Subcutaneous abdominal adipose tissue (tissue), 5 donors: ENCODE data around the gene ZFTA.
"Not testable (repeated sequence)": the region's sequence is repeated elsewhere in the genome, so short reads cannot be mapped to it uniquely, and the experiment has no call there.

ENCODE experiments used
- H3K27ac ChIP-seq: one replicate; pipeline ENCODE4 v1.7.0; 2013; ENCODE audit warnings: low read depth, mild to moderate bottlenecking, inconsistent platforms, low read length, moderate library complexity
- H3K27me3 ChIP-seq, 5 donors: one replicate each; pipeline ENCODE4 v1.7.0; 2013; ENCODE audit warnings: low read length in 5 of 5, inconsistent platforms in 1 of 5; ENCODE audit not compliant: control insufficient read depth in 5 of 5, insufficient read depth in 4 of 5
- H3K36me3 ChIP-seq, 5 donors: one replicate each; pipeline ENCODE4 v1.7.0; 2013; ENCODE audit warnings: low read length in 5 of 5; ENCODE audit not compliant: control insufficient read depth in 5 of 5, insufficient read depth in 5 of 5
- H3K4me1 ChIP-seq, 5 donors: one replicate each; pipeline ENCODE4 v1.7.0; 2013; ENCODE audit warnings: low read length in 5 of 5, mild to moderate bottlenecking in 3 of 5, moderate library complexity in 1 of 5; ENCODE audit not compliant: control insufficient read depth in 5 of 5, insufficient read depth in 5 of 5
- H3K4me3 ChIP-seq, 5 donors: one replicate each; pipeline ENCODE4 v1.7.0; 2013; ENCODE audit warnings: low read length in 5 of 5, low read depth in 1 of 5
- H3K9ac ChIP-seq, 5 donors: one replicate each; pipeline ENCODE4 v1.7.0; 2013; ENCODE audit warnings: low read length in 5 of 5, mild to moderate bottlenecking in 4 of 5, moderate library complexity in 3 of 5
- H3K9me3 ChIP-seq, 5 donors: one replicate each; pipeline ENCODE4 v1.7.0; 2013; ENCODE audit warnings: low read length in 5 of 5; ENCODE audit not compliant: control insufficient read depth in 5 of 5
- donor health status: healthy.
- donor health status: healthy.
- donor health status: healthy.
- donor health status: healthy.
- donor health status: healthy.

The ZFTA gene

GRCh38 chr11:63782749-63783148 lies 14.2 kb upstream of the ZFTA start:
- Histone ChIP-seq H3K27me3 (no peaks in the 10 kb centered on the region), H3K36me3 (no peaks in the 10 kb centered on the region), H3K9me3 (no peaks in the 10 kb centered on the region), H3K9ac (no peak overlapping the region), H3K27ac (no peak overlapping the region), H3K4me1 (peaks cover 0 to 15% (median 6%) of the 10 kb centered on the region in 5 donors), H3K4me3 (no peak overlapping the region)

GRCh38 chr11:63779039-63779438 lies 10.5 kb upstream of the ZFTA start:
- Histone ChIP-seq H3K27me3 (no peaks in the 10 kb centered on the region), H3K36me3 (no peaks in the 10 kb centered on the region), H3K9ac (no peak overlapping the region)

GRCh38 chr11:63775191-63775590 lies 6.6 kb upstream of the ZFTA start:
- Histone ChIP-seq H3K36me3 (no peaks in the 10 kb centered on the region), H3K9ac (no peak overlapping the region), H3K27ac (no peak overlapping the region), H3K9me3 (no peaks in the 10 kb centered on the region), H3K4me3 (no peak overlapping the region), H3K4me1 (peaks cover 0 to 14% (median 6%) of the 10 kb centered on the region in 5 donors), H3K27me3 (no peaks in the 10 kb centered on the region)

More at GRCh38 chr11:63779039-63779438, 10.5 kb upstream of the ZFTA start:
- Histone ChIP-seq H3K27ac (no peak overlapping the region), H3K9me3 (no peaks in the 10 kb centered on the region), H3K4me1 (peaks cover 0 to 12% (median 6%) of the 10 kb centered on the region in 5 donors), H3K4me3 (no peak overlapping the region)

- H3K27ac ChIP-seq, H3K27me3 ChIP-seq, H3K9me3 ChIP-seq, H3K4me3 ChIP-seq, H3K9ac ChIP-seq, H3K36me3 ChIP-seq: not testable (repeated sequence)
- H3K4me1 ChIP-seq: peaks cover 3 to 29% (median 22%) of the 10 kb centered on the region in 5 donors
Measured at GRCh38 chr11:63771741-63772318, 3.3 kb upstream of the ZFTA start.

GRCh38 chr11:63770763-63771162 lies 2.2 kb upstream of the ZFTA start:
- peaks cover 3 to 34% (median 32%) of the 10 kb centered on the region in 5 donors for H3K4me1 ChIP-seq
- H3K27ac ChIP-seq: peak overlapping the region; percentile 63
- H3K9me3 ChIP-seq: no peaks in the 10 kb centered on the region
- H3K9ac ChIP-seq: no peak overlapping the region
- no peak overlapping the region for H3K4me3 ChIP-seq
- no peaks in the 10 kb centered on the region for H3K27me3 ChIP-seq
- no peaks in the 10 kb centered on the region for H3K36me3 ChIP-seq

GRCh38 chr11:63769714-63770455 lies 1.3 kb upstream of the ZFTA start:
- Histone ChIP-seq H3K36me3 (peaks cover 0 to 3% (median 0%) of the 10 kb centered on the region in 5 donors), H3K4me3 (peak overlapping the region; percentile 48 to 81 (median 64)), H3K9ac (peak overlapping the region in 4 of 5 donors; percentile 30 to 72 (median 63)), H3K27ac (peak overlapping the region; percentile 63), H3K9me3 (no peaks in the 10 kb centered on the region), H3K4me1 (peaks cover 3 to 43% (median 40%) of the 10 kb centered on the region in 5 donors), H3K27me3 (no peaks in the 10 kb centered on the region)

GRCh38 chr11:63769042-63769713 lies 603 bp upstream of the ZFTA start:
- H3K27me3 ChIP-seq: no peaks in the 10 kb centered on the region
- peaks cover 0 to 5% (median 3%) of the 10 kb centered on the region in 5 donors for H3K36me3 ChIP-seq
- peak overlapping the region; percentile 63 for H3K27ac ChIP-seq
- H3K4me1 ChIP-seq: peaks cover 3 to 47% (median 43%) of the 10 kb centered on the region in 5 donors
- peak overlapping the region in 4 of 5 donors; percentile 48 to 81 (median 72) for H3K4me3 ChIP-seq
- H3K9ac ChIP-seq: peak overlapping the region in 4 of 5 donors; percentile 30 to 72 (median 63)
- H3K9me3 ChIP-seq: no peaks in the 10 kb centered on the region

GRCh38 chr11:63767565-63768236 lies 874 bp downstream of the ZFTA start:
- Histone ChIP-seq H3K4me3 (peak overlapping the region; percentile 79 to 87 (median 81)), H3K36me3 (peaks cover 0 to 5% (median 3%) of the 10 kb centered on the region in 5 donors), H3K27me3 (no peaks in the 10 kb centered on the region), H3K9me3 (no peaks in the 10 kb centered on the region), H3K27ac (peak overlapping the region; percentile 77), H3K4me1 (peaks cover 3 to 59% (median 48%) of the 10 kb centered on the region in 5 donors), H3K9ac (peak overlapping the region; percentile 48 to 93 (median 87))

GRCh38 chr11:63767267-63767564 lies 1.4 kb downstream of the ZFTA start:
- peak overlapping the region; percentile 79 to 87 (median 81) for H3K4me3 ChIP-seq
- no peaks in the 10 kb centered on the region for H3K27me3 ChIP-seq
- H3K9me3 ChIP-seq: no peaks in the 10 kb centered on the region
- peaks cover 3 to 63% (median 52%) of the 10 kb centered on the region in 5 donors for H3K4me1 ChIP-seq
- peaks cover 0 to 5% (median 3%) of the 10 kb centered on the region in 5 donors for H3K36me3 ChIP-seq
- peak overlapping the region; percentile 77 for H3K27ac ChIP-seq
- peak overlapping the region in 4 of 5 donors; percentile 80 to 93 (median 88) for H3K9ac ChIP-seq
